RWPE2 (cell line): Measurements from ENCODE around the gene WFIKKN1.

Experiments
- ATAC-seq: fragments of 200-7000 bp; cut with Tn5 transposase; 3 replicates; pipeline ENCODE4 v1.9.1; 2021; ENCODE audit warnings: low read depth
- DNase-seq: peaks from one replicate; pipeline ENCODE4 v3.0.0-alpha.2; 2020; ENCODE audit warnings: low spot score
- H3K27ac ChIP-seq: fragments of 450-650 bp; 2 replicates; pipeline ENCODE4 v1.5.1; 2017; ENCODE audit warnings: mild to moderate bottlenecking; ENCODE audit not compliant: poor library complexity, severe bottlenecking
- H3K27me3 ChIP-seq: fragments of 250-450 bp; sonication (Bioruptor Pico); 2 replicates; pipeline ENCODE4 v1.5.1; 2021; ENCODE audit warnings: mild to moderate bottlenecking, moderate library complexity; ENCODE audit not compliant: insufficient read depth, poor library complexity, severe bottlenecking
- H3K36me3 ChIP-seq: fragments of 250-450 bp; sonication (Bioruptor Pico); 2 replicates; pipeline ENCODE4 v1.5.1; 2020; ENCODE audit warnings: low read depth, mild to moderate bottlenecking, moderate library complexity
- H3K4me1 ChIP-seq: fragments of 250-450 bp; sonication (Bioruptor Pico); 2 replicates; pipeline ENCODE4 v1.5.1; 2021; ENCODE audit warnings: mild to moderate bottlenecking, moderate library complexity; ENCODE audit not compliant: insufficient read depth, poor library complexity, severe bottlenecking
- H3K4me3 ChIP-seq: fragments of 250-450 bp; sonication (Bioruptor Pico); 2 replicates; pipeline ENCODE4 v1.5.1; 2021; ENCODE audit warnings: mild to moderate bottlenecking, moderate library complexity; ENCODE audit not compliant: severe bottlenecking
- H3K9me3 ChIP-seq: fragments of 250-450 bp; sonication (Bioruptor Pico); 2 replicates; pipeline ENCODE4 v1.5.1; 2021; ENCODE audit warnings: mild to moderate bottlenecking, moderate library complexity; ENCODE audit not compliant: severe bottlenecking
- CTCF ChIP-seq: fragments of 450-650 bp; IDR thresholded peaks from one replicate; pipeline ENCODE4 v1.5.1; 2017; ENCODE audit warnings: mild to moderate bottlenecking, moderate library complexity; ENCODE audit not compliant: poor library complexity, severe bottlenecking

Gene WFIKKN1

GRCh38 chr16:598823-599739 lies 31.7 kb upstream of the WFIKKN1 start:
- Histone ChIP-seq H3K4me3 (no peak overlapping the region), H3K4me1 (peaks cover 5% of the 10 kb centered on the region), H3K27ac (no peak overlapping the region), H3K27me3 (no peaks in the 10 kb centered on the region), H3K36me3 (0 out of 2 replicates have a peak, but pooled peaks cover 3% of the 10 kb centered on the region), H3K9me3 (peaks cover 2% of the 10 kb centered on the region)
- peak; percentile 57 for DNase-seq
- ATAC-seq = no peak
- TF ChIP-seq CTCF = no peak

- no peak for DNase-seq
- no peak overlapping the region for H3K27ac ChIP-seq
- peaks cover 3% of the 10 kb centered on the region for H3K4me1 ChIP-seq
- H3K9me3 ChIP-seq = peaks cover 2% of the 10 kb centered on the region
- no peaks in the 10 kb centered on the region for H3K27me3 ChIP-seq
- H3K36me3 ChIP-seq = 0 out of 2 replicates have a peak, but pooled peaks cover 3% of the 10 kb centered on the region
- H3K4me3 ChIP-seq = no peak overlapping the region
- TF ChIP-seq CTCF = peak; percentile 44
- ATAC-seq = peak; percentile 48; the same call in 2 of the 3 replicates
Measured at GRCh38 chr16:600781-601180, 30.0 kb upstream of the WFIKKN1 start.

- Histone ChIP-seq H3K4me3 (no peak overlapping the region), H3K36me3 (0 out of 2 replicates have a peak, but pooled peaks cover 3% of the 10 kb centered on the region), H3K27me3 (no peaks in the 10 kb centered on the region), H3K9me3 (peaks cover 2% of the 10 kb centered on the region), H3K27ac (no peak overlapping the region), H3K4me1 (no peaks in the 10 kb centered on the region)
- TF ChIP-seq CTCF = no peak
- no peak for DNase-seq
- no peak for ATAC-seq
Measured at GRCh38 chr16:603933-604332, 26.9 kb upstream of the WFIKKN1 start.

GRCh38 chr16:606656-607307 lies 24.0 kb upstream of the WFIKKN1 start:
- DNase-seq (no peak), ATAC-seq (no peak)
- Histone ChIP-seq H3K9me3 (no peaks in the 10 kb centered on the region), H3K4me3 (no peak overlapping the region), H3K27me3 (no peaks in the 10 kb centered on the region), H3K4me1 (peaks cover 5% of the 10 kb centered on the region), H3K27ac (no peak overlapping the region), H3K36me3 (no peaks in the 10 kb centered on the region)
- no peak for TF ChIP-seq CTCF
